ENCODE measurements around the gene ARCN1. TPM values are rescaled to one million over a fixed set of nuclear protein-coding genes. Genes with fewer than 3 reads are reported as not detected.
A peak's percentile ranks its signal among the peaks of the same experiment; 100 is the strongest.
"Not testable (repeated sequence)": the region's sequence is repeated elsewhere in the genome, so short reads cannot be mapped to it uniquely, and the experiment has no call there.

Gene ARCN1
- total RNA-seq, 1 donor from 2014 or later: 88.7 TPM

DNA sequence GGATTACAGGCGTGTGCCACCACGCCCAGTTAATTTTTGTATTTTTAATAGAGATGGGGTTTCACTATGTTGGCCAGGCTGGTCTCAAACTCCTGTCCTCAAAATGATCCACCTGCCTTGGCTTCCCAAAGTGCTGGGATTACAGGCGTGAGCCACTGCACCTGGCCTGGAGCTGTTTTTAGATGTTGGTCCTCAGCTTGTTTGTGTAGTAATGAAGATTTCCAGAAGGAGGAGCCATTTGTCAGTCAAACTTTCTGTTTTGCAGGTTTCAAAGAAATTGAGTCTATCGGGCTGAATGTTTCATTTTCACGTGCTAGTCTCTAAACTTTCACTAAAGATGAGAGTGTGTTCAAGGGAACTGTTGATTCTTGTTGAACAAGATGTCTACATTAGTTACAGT lies 22.8 kb downstream of the ARCN1 start:
- H3K4me3 ChIP-seq (ENCODE audit: low read depth, low read length); DNase-seq (ENCODE audit: low read depth): not testable (repeated sequence)
- peak; percentile 62 for TF ChIP-seq CTCF (conservative IDR thresholded peaks at IDR 0.05; ENCODE audit: low read depth, low read length)

- no peak for DNase-seq (ENCODE audit: low read depth)
- TF ChIP-seq CTCF (conservative IDR thresholded peaks at IDR 0.05; ENCODE audit: low read depth, low read length): no peak
- no peak overlapping the region for H3K4me3 ChIP-seq (ENCODE audit: low read depth, low read length)
Observed at GRCh38 chr11:118596224-118597146, 24.3 kb downstream of the ARCN1 start.

- H3K4me3 ChIP-seq (ENCODE audit: low read depth, low read length): no peak overlapping the region
- no peak for TF ChIP-seq CTCF (conservative IDR thresholded peaks at IDR 0.05; ENCODE audit: low read depth, low read length)
- no peak for DNase-seq (ENCODE audit: low read depth)
Observed at GRCh38 chr11:118597556-118597955, 25.3 kb downstream of the ARCN1 start.

DNA sequence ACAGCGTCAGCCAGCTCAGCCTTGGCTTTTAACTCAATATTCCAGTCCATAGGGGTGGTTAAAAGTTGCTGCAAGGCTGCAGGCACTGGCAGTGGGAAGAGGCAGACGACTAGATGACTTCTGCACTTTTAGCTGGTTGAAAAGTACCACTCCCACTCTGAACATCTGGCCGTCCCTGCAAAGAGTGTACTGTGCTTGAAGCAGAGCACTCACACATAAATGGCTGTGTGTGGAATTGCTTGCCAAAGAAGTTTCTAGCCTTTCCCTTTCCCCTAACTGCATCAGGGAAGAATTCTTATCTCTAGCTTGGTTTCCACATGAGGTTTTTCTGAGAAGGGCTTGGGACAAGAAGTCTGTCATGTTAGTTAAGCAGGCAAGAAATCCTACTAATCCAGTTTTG lies 30.1 kb downstream of the ARCN1 start:
- DNase-seq (ENCODE audit: low read depth): no peak
- TF ChIP-seq CTCF (conservative IDR thresholded peaks at IDR 0.05; ENCODE audit: low read depth, low read length): no peak
- no peak overlapping the region for H3K4me3 ChIP-seq (ENCODE audit: low read depth, low read length)

DNA sequence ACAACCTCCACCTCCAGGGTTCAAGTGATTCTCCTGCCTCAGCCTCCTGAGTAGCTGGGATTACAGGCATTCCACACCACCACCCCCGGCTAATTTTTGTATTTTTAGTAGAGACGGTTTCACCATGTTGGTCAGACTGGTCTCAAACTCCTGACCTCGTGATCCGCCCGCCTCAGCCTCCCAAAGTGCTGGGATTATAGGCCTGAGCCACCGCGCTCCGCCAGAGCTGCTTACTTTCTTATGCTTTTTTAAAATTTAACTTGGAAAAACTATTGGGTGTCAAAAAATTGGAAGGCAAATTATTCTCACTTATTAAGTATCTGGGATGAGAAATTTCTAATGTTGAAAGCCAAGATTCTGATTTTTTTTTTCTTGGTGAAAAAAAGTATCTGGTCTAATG lies 31.5 kb downstream of the ARCN1 start:
- not testable (repeated sequence) for DNase-seq (ENCODE audit: low read depth); H3K4me3 ChIP-seq (ENCODE audit: low read depth, low read length)

DNA sequence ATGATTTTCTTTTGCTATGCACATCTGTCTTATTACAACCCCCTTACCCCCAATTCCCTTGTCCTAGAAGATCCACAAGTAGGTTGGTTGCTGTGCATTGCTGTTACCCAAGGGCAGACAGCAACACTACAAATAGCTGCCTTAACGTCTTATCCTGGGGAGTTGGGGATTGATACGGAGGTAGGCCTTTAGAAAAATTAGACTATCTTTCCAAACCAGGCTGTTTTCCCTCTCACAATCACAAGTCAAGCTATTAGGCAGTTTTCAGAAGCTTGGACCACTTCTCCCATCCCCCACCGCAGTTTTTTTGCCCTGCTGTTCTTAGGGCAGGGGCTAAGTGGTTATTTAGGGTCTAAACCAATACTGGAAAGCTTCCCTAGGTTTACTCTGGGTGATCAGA lies 32.4 kb downstream of the ARCN1 start:
- no peak for DNase-seq (ENCODE audit: low read depth)
- TF ChIP-seq CTCF (conservative IDR thresholded peaks at IDR 0.05; ENCODE audit: low read depth, low read length): no peak
- H3K4me3 ChIP-seq (ENCODE audit: low read depth, low read length): no peak overlapping the region

GRCh38 chr11:118605116-118605867 lies 33.1 kb downstream of the ARCN1 start:
- H3K4me3 ChIP-seq (ENCODE audit: low read depth, low read length): no peak overlapping the region
- TF ChIP-seq CTCF (conservative IDR thresholded peaks at IDR 0.05; ENCODE audit: low read depth, low read length): no peak
- no peak for DNase-seq (ENCODE audit: low read depth)

All from epithelial cell of proximal tubule (primary cell).